HG02884 (cell line): ENCODE results near the gene ZBED2.

Experiments used
- ATAC-seq: cut with Tn5 transposase; IDR thresholded peaks from one replicate; pipeline ENCODE4 v1.9.1; 2021; ENCODE audit warnings: mild to moderate bottlenecking, moderate library complexity; ENCODE audit not compliant: unreplicated experiment

Gene ZBED2

DNA sequence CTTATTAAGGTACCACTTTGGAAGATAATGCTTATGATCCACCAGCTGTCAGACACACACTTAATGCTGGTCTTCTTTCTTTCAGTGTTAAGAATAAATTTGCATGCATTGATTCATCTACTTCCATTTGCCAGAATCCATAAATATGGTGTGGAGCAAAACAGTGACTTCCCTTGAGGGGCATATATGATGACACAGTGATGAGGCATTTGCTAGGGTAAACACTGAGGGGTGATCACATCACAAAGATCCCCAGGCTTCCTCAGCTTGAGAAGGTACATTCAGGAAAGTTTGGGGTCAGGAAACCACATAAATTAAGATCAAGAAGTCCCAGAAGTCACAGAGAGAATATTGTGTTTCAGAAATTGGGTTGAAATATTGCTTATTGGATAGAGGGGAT lies 9.9 kb upstream of the ZBED2 start:
- no peak for ATAC-seq

DNA sequence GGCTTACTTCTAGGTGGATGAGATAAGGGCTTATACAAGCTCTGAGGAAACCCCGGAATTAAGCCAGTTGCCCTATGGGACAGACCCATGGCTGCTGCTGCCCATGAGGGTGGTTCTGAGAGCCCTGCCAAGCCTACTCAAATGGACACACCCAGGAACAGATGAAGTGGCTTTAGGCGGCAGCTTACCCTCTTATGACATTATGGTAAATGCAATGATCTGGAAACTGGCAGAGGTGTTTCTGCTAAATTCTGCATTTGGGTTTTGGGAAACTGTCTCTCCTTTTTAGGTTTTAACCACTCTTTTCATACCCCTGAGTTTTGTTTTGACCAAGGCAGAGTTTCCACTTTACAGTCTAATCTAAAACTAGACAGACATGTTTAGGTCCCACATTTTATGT lies 9.0 kb upstream of the ZBED2 start:
- ATAC-seq = no peak

DNA sequence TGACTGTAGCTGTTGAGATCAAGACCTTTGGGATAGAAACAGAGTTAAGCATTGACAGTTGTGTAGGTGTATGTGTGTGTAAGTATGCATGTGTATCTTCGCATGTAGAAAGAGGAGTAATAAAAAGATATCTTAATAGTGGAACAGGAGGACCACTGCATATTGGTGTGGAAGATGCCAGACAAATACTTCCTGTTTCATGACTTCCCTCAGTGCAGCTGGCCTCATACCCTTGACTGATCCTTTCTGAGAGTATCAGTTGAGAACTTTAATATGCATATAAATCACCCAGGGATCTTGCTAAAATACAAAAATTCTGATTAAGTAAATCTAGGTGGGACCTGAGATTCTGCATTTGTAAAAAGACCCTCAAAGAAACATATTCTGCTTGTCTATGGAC lies 8.5 kb upstream of the ZBED2 start:
- peak; percentile 40 for ATAC-seq

DNA sequence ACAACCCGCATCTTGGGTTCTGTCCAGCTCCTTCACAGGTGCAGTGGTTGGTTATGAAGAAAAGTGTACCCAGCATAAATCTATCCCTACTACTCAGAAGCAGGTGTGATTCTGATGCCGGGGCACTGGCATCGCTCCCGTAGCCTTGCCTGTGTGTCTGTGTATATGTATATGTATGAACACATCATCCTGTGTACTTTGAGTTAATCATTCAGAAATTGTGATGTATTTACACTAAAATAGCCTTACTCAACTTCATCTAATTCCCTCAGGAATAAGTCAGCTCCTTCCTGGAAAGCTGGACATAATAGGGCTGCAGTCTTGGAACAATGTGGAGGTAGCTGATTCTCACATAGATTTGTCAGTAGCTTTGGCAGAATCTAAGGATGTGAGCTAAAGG lies 6.7 kb upstream of the ZBED2 start:
- no peak for ATAC-seq

DNA sequence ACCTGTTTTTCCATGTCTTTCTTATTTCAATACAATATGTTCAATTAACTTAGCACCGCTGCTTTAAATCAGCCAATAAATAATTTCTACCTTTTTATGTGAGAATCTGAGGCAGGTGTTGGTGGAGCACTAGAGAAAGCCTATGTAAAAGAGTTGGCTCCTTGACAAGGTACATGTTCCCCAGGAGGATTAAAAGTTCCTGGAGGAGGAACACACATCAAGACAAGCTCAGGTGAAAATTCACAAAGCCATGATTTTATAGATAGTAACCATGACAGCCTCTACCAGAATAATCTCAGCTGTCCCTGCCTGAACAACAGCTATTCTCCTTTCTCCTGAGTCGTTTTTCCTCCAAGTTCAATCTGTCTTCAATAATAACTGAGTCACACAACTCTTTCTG lies 3.4 kb upstream of the ZBED2 start:
- no peak for ATAC-seq

DNA sequence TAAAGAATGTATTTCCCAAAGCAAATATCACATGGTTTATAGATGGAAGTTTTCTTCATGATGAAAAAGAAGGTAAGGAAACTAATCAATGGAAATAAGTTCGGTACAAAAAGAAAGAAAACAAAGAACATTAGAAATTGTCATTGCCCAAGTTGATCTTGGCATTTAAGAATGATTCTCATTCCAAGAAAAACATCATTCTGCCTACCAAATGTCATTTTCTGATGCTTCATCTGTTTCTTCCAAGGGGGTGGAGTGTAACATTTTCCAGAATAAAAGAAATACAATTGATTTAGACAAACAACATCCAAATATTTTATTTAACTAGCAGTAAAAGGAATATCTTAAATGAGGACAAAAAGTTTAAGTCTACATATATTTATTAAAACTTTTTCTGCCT lies 3.0 kb upstream of the ZBED2 start:
- ATAC-seq = no peak

DNA sequence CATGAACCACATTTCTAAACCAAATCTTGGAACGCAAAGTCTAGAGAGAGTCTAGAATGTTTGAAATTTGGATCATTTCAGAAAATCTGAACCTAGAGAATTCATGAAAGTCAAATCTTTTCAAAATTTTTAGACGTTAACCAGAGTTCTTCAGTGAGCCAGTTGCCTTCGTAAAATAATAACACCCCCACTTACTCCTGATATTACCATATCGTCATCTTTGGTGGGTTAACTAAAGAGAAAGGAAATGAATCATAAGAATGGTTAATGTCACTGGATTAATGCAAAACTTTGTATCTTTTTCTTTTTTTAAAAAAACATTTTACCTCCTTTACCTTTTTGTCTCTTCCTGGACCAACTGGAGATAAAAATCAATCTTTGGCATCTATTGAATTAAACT lies 1.2 kb upstream of the ZBED2 start:
- ATAC-seq = no peak

DNA sequence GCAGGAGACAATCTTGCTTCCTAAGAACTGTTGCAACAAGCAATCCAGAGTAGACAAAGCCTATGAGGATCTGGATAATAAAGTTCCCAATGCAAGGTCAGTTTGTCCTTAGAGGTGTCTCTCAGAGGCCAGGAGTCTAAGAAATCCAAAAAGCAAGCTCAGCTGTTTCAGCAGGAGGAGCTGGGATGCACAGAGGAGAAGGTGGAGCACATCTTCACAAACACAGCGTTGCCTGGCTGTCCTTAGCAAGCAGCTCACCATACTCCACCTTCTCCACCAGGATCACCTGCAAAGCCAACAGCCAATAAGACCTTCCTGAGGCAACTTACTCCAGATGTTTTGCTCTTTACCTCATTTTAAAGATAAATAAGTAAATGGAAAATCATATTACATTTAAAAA lies 365 bp downstream of the ZBED2 start:
- peak; percentile 10 for ATAC-seq

DNA sequence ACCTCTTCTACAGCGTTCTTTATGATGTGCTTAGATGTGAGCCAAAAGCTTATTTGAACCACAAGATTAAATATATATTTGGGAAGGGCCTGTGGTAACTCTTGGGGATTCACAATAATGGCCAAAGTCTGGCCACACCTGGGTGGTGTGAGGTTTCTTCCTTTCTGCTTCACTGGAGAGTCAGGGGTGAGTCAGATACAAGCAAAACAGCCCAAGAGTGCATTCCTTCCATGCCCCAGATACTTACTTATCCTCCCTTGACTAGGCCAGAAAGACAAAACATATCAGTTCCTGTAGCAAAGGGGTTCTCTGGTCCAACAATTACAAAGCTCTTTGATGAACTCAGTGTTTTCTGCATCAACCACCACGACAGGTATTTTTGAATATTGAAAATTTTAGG lies 941 bp downstream of the ZBED2 start:
- ATAC-seq = peak; percentile 55

DNA sequence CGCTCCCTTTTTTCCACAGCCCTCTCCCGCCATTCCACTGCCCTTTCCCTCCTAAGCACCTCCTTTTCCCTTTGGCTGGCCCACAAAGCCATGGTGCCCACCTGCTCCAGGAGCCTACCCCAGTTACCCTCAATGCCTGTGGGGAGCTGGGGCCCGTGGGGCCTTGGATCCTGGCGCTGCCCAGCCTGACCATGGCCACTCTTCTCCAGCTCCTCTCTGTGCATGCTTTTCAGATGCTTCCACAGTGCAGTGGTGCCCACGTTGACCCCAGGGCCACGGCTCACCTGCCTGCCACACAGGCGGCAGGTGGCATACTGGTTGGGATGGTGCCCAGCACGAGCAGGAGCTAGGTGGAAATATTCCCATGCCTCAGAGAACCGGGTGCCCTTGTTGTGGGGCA lies 1.5 kb downstream of the ZBED2 start:
- ATAC-seq = no peak

DNA sequence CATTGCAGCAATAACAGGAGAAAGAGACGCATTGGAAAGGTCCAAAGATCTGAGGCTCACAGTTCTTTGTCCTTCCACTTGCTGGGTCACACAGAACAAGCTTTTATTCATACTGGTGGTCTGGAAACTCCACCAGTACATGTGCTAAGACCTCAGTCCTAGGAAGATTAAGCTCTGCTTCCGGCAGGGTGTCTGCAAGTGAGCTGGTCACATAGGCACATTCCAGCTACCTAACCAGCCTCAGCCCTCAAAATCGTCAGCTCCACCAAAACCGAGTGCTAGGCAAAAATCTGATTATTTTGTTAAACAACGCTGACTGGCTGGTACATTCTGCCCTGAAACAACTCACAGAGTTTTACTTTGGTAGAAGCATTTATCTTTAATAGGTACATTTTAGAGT lies 2.2 kb downstream of the ZBED2 start:
- ATAC-seq = no peak

DNA sequence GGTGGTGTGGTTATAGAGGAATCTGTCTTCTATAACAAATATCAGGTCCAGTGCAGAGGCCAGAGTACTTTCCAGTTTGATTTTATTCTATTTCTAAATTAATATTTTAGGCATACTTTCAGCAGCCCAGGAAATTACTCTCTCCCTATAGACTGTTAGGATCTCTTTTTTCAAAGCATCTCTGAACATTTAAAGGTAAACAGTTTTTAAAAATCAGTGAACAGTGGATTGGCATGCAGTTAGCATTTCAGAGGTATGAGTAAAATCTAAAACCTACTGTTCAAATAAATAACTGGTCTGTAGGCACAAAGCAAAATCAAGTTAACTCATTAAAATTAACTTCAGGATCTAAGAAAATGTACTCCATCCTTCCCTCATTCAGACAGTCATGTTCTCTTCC lies 3.0 kb downstream of the ZBED2 start:
- ATAC-seq = no peak

DNA sequence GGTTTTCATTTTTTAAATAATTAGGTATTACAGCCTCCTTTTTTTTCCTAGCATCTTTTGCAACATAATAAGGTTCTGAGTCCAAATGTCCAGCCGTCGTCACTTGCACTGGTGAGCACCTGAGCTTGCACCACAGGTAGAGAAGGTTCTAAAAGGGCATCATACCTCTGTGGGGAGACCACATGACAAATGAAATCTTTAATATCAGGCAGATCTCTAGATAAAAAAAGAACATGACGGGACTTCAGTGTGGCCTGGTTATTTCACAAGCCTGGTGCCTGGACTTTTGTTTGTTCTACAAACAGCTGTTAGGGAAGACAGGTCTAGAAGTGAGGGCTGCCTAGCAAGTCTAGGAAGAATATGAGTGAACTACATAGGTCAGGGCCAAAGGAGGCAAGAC lies 3.6 kb downstream of the ZBED2 start:
- ATAC-seq = no peak

DNA sequence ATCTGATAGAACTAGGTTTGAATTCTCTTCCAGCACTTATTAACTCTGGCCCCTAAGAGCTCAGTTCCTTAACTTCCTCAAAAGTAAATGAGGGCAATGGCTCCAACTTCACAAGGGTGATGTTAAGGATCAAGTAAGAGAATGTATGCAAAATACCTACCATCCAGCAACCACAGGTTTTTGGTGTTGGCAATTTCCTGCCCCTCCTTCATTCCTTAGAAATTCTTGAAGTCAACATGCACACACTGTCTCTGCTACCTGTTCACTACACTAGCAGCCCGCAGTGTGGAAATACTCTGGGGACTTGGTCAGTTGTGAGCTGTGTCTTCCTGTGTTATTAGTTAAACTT lies 5.0 kb downstream of the ZBED2 start:
- ATAC-seq = no peak

DNA sequence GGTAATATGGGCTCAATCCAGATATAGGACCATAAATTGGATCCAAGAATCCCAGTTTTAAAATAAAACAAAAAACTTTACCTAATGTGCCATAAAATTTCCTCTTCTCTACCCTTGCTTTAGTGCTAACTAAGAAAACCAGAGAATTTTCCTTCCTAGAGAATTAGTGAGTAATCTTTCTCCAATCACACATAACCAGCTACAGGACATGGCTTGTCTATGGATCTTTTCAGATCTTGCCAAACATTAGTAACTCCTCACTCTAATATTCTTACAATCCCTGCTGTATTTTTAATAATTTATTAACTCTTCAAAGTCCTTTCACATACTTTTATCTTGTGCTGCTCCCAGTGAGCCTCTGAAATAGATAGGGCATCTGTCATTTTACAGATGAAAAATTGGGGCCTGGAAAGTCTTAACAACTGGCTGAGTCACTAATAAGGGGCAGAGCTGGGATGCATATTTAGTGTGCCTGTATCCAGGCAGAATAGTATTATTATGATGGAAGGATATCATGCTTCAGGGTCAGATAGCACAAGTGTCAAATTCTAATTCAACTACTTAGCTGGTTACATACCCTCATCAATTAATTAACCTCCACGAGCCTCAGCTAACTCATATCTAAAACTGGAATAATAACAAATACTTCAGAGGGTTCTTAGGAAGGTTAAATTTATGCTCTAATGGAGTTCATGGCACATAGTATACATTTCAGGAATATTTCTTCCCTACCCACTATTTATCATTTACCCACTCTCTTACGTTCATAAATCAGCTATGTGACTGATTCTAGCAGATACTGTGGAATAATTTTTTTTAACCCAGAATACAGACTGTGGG lies 5.6 kb downstream of the ZBED2 start:
- ATAC-seq = no peak

DNA sequence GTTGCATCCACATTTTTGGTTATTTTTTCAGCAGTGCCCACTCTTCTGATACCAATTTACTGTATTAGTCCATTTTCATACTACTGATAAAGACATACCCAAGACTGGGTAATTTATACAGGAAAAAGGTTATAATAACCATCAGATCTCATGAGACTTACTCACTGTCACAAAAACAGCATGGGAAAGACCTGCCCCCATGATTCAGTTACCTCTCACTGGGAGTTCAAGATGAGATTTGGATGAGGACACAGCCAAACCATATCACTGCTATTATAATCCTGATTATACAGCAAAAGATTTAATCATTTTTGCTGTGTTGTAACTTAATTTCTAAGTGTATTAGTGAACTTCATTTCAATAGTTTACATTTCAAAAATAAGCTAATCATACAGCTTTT lies 6.6 kb downstream of the ZBED2 start:
- ATAC-seq = no peak

DNA sequence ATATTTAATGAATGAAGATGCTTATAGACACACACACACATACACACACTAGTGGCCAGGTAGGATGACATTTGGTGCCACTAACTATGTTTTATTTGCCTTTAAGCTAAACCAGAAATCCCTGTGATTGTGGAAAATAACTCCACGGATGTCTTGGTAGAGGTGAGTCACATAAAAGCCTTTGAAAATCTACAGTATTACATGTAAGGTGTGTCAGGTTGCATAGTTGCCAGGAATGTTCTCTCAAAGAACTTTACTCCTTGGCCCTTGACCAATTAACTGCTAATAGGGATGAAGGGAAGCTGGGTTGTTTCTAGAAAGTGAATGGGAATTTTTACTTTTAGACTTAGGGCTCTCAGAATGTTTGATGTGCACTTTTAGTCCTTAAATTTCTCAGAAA lies 9.9 kb downstream of the ZBED2 start:
- ATAC-seq = no peak

DNA sequence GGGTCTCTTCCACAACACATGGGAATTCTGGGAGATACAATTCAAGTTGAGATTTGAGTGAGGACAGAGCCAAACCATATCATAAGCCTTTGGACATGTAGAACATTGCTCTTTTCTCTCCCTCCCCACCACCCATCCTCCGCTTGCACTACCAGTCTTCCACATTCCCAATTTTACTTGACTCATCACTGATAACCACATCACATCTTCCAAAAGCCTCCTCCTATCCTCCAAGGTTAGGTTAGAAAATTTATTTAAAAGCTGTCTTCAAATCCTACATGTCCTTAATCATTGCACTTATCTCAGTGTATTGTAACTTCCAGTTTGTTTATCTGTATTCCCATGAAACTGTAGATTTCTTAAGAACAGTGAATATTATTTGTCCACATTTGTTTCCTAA lies 10.4 kb downstream of the ZBED2 start:
- ATAC-seq = no peak

DNA sequence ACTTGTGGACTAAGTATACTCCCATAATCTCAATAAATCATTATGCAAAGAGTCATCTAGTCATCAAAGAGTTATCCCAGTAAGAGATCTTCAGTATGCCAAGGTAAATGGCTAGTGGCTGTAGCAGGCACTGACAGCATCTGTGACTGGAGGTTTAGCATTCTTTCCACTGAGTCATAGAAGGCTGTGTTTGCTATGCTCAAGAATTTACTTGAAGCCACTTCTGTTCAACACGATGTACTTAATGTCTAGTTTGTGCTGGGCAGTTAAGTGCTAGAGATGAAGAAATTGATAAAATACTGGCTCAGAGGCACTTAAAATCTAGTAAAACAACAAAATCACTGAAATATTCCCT lies 13.0 kb downstream of the ZBED2 start:
- no peak for ATAC-seq

DNA sequence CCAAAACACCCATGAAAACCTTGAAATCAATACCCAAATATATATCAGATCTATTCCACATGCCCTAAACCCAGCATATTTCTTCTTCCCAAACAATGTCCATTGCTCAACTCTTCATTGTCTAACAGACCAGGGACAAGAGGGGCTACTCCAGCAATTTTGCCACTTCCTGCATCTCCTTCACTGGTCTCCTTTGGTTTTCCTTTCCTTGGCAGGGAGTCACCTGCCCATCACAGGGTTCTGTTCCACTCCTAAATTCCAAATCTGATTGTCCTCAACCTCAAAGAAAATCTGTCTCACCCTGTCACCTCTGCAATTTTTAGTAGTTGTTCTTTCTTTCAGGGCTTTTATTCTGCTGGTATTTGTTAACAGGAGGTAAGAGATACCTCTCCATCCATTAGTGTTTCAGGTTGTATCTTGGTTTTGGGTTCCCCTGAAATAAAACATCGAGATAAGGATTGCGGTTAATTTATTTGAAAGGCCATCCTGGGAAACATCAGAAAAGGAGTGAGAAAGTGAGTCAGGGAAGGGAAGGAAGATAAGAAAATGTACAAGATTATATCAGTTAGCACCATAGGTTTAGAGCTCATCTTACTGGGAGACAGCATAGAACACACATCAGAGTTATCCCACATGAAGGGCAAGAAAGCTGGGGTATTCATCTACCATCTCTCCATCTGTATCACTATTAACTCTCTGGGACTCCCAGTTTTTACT lies 13.6 kb downstream of the ZBED2 start:
- no peak for ATAC-seq

DNA sequence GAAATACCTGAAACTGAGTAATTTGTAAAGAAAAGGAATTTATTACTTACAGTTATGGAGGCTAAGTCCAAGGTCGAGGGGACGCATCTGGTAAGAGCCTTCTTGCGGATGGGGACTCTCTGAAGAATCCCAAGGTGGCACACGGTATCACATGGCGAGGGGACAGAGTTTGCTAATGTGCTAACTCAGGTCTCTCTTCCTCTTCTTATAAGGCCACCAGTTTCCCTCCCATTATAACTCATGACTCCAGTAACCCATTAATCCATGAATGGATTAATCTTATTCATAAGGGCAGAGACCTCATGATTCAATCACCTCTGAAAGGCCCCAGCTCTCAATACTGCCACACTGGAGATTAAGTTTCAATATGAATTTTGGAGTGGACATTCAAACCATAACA lies 15.7 kb downstream of the ZBED2 start:
- ATAC-seq = no peak

DNA sequence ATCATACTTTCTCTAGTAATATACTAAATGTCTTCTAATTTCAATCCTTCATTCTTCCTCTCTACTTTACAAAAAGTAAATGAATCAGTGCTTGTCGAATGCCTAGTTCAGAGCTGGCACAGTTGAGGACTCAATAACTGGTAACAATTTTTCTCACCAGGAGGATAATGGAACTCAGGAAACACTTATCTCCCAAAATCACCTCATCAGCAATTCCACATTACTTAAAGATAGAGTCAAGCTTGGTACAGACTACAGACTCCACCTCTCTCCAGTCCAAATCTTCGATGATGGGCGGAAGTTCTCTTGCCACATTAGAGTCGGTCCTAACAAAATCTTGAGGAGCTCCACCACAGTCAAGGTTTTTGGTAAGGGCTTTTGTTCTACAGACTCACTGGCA lies 16.3 kb downstream of the ZBED2 start:
- no peak for ATAC-seq
